ENCODE results near the gene CREBRF. TPM values are rescaled to one million over a fixed set of nuclear protein-coding genes. Genes with fewer than 3 reads are reported as not detected.

Gene CREBRF
- total and polyA plus RNA-seq, 2 donors (not counting 3 experiments of a cell fraction or from before 2014, with no cell fraction given): 2.7 to 8.8 TPM

DNA sequence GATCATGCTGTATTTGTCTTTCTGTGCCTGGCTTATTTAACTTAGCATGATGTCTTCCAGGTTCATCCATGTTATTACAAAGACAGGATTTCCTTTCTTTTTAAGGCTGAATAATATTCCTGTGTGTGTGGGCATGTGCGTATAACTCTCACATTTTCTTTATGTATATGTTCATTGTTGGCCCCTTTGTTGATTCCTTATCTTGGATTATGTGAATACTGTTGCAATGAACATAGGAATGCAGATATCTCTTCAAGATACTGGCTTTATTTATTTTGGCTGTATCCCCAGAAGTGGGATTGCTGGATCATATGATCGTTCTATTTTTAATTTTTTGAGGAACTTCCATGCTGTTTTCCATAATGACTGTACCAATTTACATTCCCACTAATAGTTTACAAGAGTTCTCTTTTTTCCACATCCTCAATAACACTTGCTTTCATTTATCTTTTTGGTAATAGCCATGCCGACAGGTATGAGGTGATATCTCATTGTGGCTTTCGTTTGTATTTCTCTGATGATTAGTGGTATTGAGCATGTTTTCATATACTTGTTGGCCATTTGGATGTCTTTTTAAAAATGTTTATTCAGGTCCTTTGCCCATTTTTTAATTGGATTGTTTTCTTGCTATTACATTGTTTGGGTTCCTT is 38.0 kb downstream of the CREBRF start:
- Histone ChIP-seq H3K79me2 (ENCODE audit: control insufficient read depth, insufficient read depth, low read length) (no peaks in the 10 kb centered on the region), H4K20me1 (replicated peaks; ENCODE audit: control insufficient read depth, extremely low read depth, insufficient read depth, low read length) (no peaks in the 10 kb centered on the region), H3K36me3 (ENCODE audit: control insufficient read depth in 2 of 2, extremely low read depth in 1 of 2, insufficient read depth in 2 of 2, low read length in 2 of 2) (peaks cover 0 to 5% of the 10 kb centered on the region in 2 experiments), H2AFZ (ENCODE audit: low read depth, low read length) (no peak overlapping the region), H3K9me3 (replicated peaks; ENCODE audit: control insufficient read depth, insufficient read depth, low read length) (no peaks in the 10 kb centered on the region), H3K27me3 (ENCODE audit: control insufficient read depth in 2 of 2, insufficient read depth in 2 of 2, low read length in 2 of 2) (no peaks in the 10 kb centered on the region), H3K27ac (ENCODE audit: insufficient read depth, low read depth, low read length) (peak overlapping the region; percentile 65), H3K4me3 (replicated peaks in 1 of 3; ENCODE audit: insufficient read depth in 1 of 3, low read depth in 1 of 3, low read length in 3 of 3) (no peak overlapping the region), H3K9ac (replicated peaks; ENCODE audit: extremely low read depth, insufficient read depth, low read length) (no peak overlapping the region), H3K4me1 (ENCODE audit: control insufficient read depth, extremely low read depth, insufficient read depth, low read length) (peaks cover 21% of the 10 kb centered on the region), H3K4me2 (ENCODE audit: insufficient read depth, low read length) (peak overlapping the region; percentile 46), H3K9me1 (replicated peaks; ENCODE audit: control insufficient read depth, extremely low read depth, insufficient read depth, low read length) (no peaks in the 10 kb centered on the region)
- CTCF ChIA-PET: interaction anchor here (0.7 to 1.3 kb wide), 3 partner anchors 12 to 110 kb away, joined by 3 to 5 read pairs (median 4); partner anchors contain the start of gene ATP6V0E1
- peak; percentile 97 for DNase-seq (ENCODE audit: low read depth, low spot score)
- POLR2A ChIA-PET: no interaction called here
- intact Hi-C loops (cut with micrococcal nuclease) (loop anchor here (1.0 kb wide), 2 partner anchors 37 to 50 kb away; partner anchors contain the start of gene BNIP1), dilution Hi-C loops (cut with MboI; ENCODE audit: extremely low pct_ligation_motif_present, low sequenced_read_pairs) (no loop called here)
- peak; percentile 82 for FAIRE-seq
- TF ChIP-seq FOS (IDR thresholded peaks at IDR 0.05; ENCODE audit: borderline replicate concordance, insufficient read depth, low read length): peak; percentile 38
- TF ChIP-seq JUN (IDR thresholded peaks at IDR 0.05; ENCODE audit: borderline replicate concordance, insufficient read depth, insufficient read length, low read depth): peak; percentile 46
- no peak for TF ChIP-seq EZH2 (IDR thresholded peaks at IDR 0.05; ENCODE audit: borderline replicate concordance, low read depth, low read length, severe bottlenecking)
- TF ChIP-seq GATA2 (IDR thresholded peaks at IDR 0.05; ENCODE audit: insufficient read depth, insufficient read length, low read depth, low read length): peak; percentile 87
- no TSS peak for BruUV-seq (replicated peaks)

DNA sequence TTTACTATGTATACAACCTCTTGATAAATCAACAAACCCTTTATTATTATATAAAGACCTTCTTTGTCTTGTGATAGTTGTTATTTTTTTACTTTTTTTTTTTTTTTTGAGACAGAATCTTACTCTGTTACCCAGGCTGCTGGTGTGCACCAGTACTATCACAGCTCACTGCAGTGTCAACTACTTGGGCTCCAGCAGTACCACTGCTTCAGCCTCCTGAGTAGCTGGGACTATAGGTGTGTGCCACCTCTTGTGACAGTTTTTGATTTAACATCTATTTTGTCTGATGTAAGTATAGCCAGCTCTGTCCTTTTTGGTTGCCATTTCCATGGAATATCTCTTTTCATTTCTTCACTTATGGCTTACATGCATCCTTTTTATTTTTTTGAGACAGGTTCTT is 42.6 kb downstream of the CREBRF start:
- no TSS peak for BruUV-seq (replicated peaks)
- H3K4me1 ChIP-seq (ENCODE audit: control insufficient read depth, extremely low read depth, insufficient read depth, low read length): peaks cover 8% of the 10 kb centered on the region
- H3K79me2 ChIP-seq (ENCODE audit: control insufficient read depth, insufficient read depth, low read length): no peaks in the 10 kb centered on the region
- H3K9me3 ChIP-seq (replicated peaks; ENCODE audit: control insufficient read depth, insufficient read depth, low read length): no peaks in the 10 kb centered on the region
- dilution Hi-C loops (cut with MboI; ENCODE audit: extremely low pct_ligation_motif_present, low sequenced_read_pairs) (no loop called here), intact Hi-C loops (cut with micrococcal nuclease) (no loop called here)
- ChIA-PET POLR2A (no interaction called here), CTCF (interaction anchor here (0.6 to 1.1 kb wide), 2 partner anchors 43 to 321 kb away, joined by 3 read pairs; no protein-coding TSS in a partner anchor)
- no peaks in the 10 kb centered on the region for H3K27me3 ChIP-seq (ENCODE audit: control insufficient read depth in 2 of 2, insufficient read depth in 2 of 2, low read length in 2 of 2)
- no peak overlapping the region for H3K9ac ChIP-seq (replicated peaks; ENCODE audit: extremely low read depth, insufficient read depth, low read length)
- no peak overlapping the region for H3K4me3 ChIP-seq (replicated peaks in 1 of 3; ENCODE audit: insufficient read depth in 1 of 3, low read depth in 1 of 3, low read length in 3 of 3)
- TF ChIP-seq POLR2A (IDR thresholded peaks at IDR 0.05; ENCODE audit: low read depth, low read length): no peak
- no peak for TF ChIP-seq MYC (IDR thresholded peaks at IDR 0.05; ENCODE audit: low read depth, low read length)
- no peak for TF ChIP-seq GATA2 (IDR thresholded peaks at IDR 0.05; ENCODE audit: insufficient read depth, insufficient read length, low read depth, low read length)
- no peak for TF ChIP-seq EZH2 (IDR thresholded peaks at IDR 0.05; ENCODE audit: borderline replicate concordance, low read depth, low read length, severe bottlenecking)
- no peak for TF ChIP-seq JUN (IDR thresholded peaks at IDR 0.05; ENCODE audit: borderline replicate concordance, insufficient read depth, insufficient read length, low read depth)
- TF ChIP-seq FOS (IDR thresholded peaks at IDR 0.05; ENCODE audit: borderline replicate concordance, insufficient read depth, low read length): no peak
- TF ChIP-seq POLR2AphosphoS5 (IDR thresholded peaks at IDR 0.05; ENCODE audit: insufficient read depth, low read depth, low read length): no peak
- TF ChIP-seq CTCF (IDR thresholded peaks at IDR 0.05; ENCODE audit: extremely low read depth in 1 of 2, insufficient read depth in 1 of 2, low read depth in 1 of 2, low read length in 2 of 2): no peak
- H3K36me3 ChIP-seq (ENCODE audit: control insufficient read depth in 2 of 2, extremely low read depth in 1 of 2, insufficient read depth in 2 of 2, low read length in 2 of 2): no peaks in the 10 kb centered on the region
- no peak overlapping the region for H2AFZ ChIP-seq (ENCODE audit: low read depth, low read length)
- FAIRE-seq: no peak
- no peaks in the 10 kb centered on the region for H4K20me1 ChIP-seq (replicated peaks; ENCODE audit: control insufficient read depth, extremely low read depth, insufficient read depth, low read length)
- no peak overlapping the region for H3K27ac ChIP-seq (ENCODE audit: insufficient read depth, low read depth, low read length)
- H3K4me2 ChIP-seq (ENCODE audit: insufficient read depth, low read length): no peak overlapping the region
- DNase-seq (ENCODE audit: low read depth, low spot score): no peak
- H3K9me1 ChIP-seq (replicated peaks; ENCODE audit: control insufficient read depth, extremely low read depth, insufficient read depth, low read length): no peaks in the 10 kb centered on the region
